Measurements from ENCODE around the gene MZB1.

GRCh38 chr5:139431706-139432105 lies 42.0 kb upstream of the MZB1 start:
- TF ChIP-seq RAD21 (IDR thresholded peaks at IDR 0.05 in 1 of 2, conservative IDR thresholded peaks at IDR 0.05 in 1 of 2; ENCODE audit: low read depth in 2 of 2, low read length in 2 of 2) = no peak
- no peak for TF ChIP-seq CTCF (IDR thresholded peaks at IDR 0.05; ENCODE audit: control extremely low read depth in 1 of 3, insufficient read depth in 1 of 3, low read depth in 1 of 3, low read length in 3 of 3)
- no peak for TF ChIP-seq SAP30 (IDR thresholded peaks at IDR 0.05; ENCODE audit: insufficient read depth, insufficient replicate concordance, low read length)
- TF ChIP-seq E2F6 (IDR thresholded peaks at IDR 0.05) = no peak
- TF ChIP-seq CHD2 (IDR thresholded peaks at IDR 0.05; ENCODE audit: low read length) = no peak
- no peak for TF ChIP-seq HDAC2 (IDR thresholded peaks at IDR 0.05; ENCODE audit: borderline replicate concordance in 1 of 2, low read depth in 2 of 2, low read length in 2 of 2)
- TF ChIP-seq POLR2A (IDR thresholded peaks at IDR 0.05; ENCODE audit: control extremely low read depth in 1 of 2, low read depth in 2 of 2, low read length in 2 of 2) = no peak
- no peak for TF ChIP-seq JUND (IDR thresholded peaks at IDR 0.05; ENCODE audit: low read length)
